Hepatic stellate cell (primary cell): ENCODE data around the gene FBXL17.

Experiments
- DNase-seq: peaks from one replicate; pipeline ENCODE4 v3.0.0; 2011; ENCODE audit warnings: low spot score

Gene FBXL17

GRCh38 chr5:107809201-107810034 lies 572.5 kb downstream of the FBXL17 start:
- no peak for DNase-seq
